Measurements from ENCODE around the gene SIVA1. TPM values are rescaled to one million over a fixed set of nuclear protein-coding genes. Genes with fewer than 3 reads are reported as not detected.

Gene SIVA1
- total RNA-seq, 1 experiment from 2014 or later = 85.8 TPM

DNA sequence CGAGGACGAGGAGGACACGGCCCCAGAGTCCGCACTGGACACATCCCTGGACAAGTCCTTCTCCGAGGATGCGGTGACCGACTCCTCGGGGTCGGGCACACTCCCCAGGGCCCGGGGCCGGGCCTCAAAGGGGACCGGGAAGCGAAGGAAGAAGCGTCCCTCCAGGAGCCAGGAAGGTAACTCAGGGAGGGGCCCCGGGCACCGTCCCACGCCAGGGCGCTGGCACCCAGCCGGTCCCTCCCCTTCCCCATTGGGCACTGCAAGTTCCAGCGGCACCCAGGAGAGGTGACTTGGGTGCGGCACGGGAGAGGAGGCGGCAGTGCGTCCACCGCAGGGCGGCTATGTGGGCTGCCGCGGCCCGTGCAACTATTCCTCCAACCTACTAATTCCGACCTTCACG, 38.3 kb upstream of the SIVA1 start:
- Histone ChIP-seq H3K27me3 (ENCODE audit: insufficient read depth, low read depth) (no peaks in the 10 kb centered on the region), H3K4me1 (replicated peaks; ENCODE audit: insufficient read depth) (no peaks in the 10 kb centered on the region), H3K27ac (no peak overlapping the region), H2AFZ (no peak overlapping the region), H3K9me3 (ENCODE audit: insufficient read depth, low read depth) (no peaks in the 10 kb centered on the region), H4K20me1 (ENCODE audit: insufficient read depth) (no peaks in the 10 kb centered on the region), H3K9me2 (ENCODE audit: insufficient read depth) (no peaks in the 10 kb centered on the region), H3K79me2 (ENCODE audit: low read depth) (no peaks in the 10 kb centered on the region), H3K36me3 (ENCODE audit: low read depth) (no peaks in the 10 kb centered on the region), H3K4me2 (no peak overlapping the region), H3F3A (ENCODE audit: insufficient read depth, low read depth) (peaks cover under 1% of the 10 kb centered on the region; the same call in 1 of the 2 replicates), H3K4me3 (no peak overlapping the region)
- no peak for DNase-seq
- no TSS peak for BruUV-seq (replicated peaks)
- intact Hi-C loops (cut with micrococcal nuclease; ENCODE audit: unreplicated experiment) = no loop called here
- ChIA-PET CTCF (interaction anchor here (0.6 kb wide), 1 partner anchor 37 kb away, joined by 3 read pairs; no protein-coding TSS in a partner anchor), POLR2A (ENCODE audit: unreplicated experiment) (no interaction called here)
- TF ChIP-seq, protein P1, sequence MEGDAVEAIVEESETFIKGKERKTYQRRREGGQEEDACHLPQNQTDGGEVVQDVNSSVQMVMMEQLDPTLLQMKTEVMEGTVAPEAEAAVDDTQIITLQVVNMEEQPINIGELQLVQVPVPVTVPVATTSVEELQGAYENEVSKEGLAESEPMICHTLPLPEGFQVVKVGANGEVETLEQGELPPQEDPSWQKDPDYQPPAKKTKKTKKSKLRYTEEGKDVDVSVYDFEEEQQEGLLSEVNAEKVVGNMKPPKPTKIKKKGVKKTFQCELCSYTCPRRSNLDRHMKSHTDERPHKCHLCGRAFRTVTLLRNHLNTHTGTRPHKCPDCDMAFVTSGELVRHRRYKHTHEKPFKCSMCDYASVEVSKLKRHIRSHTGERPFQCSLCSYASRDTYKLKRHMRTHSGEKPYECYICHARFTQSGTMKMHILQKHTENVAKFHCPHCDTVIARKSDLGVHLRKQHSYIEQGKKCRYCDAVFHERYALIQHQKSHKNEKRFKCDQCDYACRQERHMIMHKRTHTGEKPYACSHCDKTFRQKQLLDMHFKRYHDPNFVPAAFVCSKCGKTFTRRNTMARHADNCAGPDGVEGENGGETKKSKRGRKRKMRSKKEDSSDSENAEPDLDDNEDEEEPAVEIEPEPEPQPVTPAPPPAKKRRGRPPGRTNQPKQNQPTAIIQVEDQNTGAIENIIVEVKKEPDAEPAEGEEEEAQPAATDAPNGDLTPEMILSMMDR (conservative IDR thresholded peaks at IDR 0.05) = no peak
- no peak for TF ChIP-seq EZH2 (IDR thresholded peaks at IDR 0.05; ENCODE audit: low read depth)

DNA sequence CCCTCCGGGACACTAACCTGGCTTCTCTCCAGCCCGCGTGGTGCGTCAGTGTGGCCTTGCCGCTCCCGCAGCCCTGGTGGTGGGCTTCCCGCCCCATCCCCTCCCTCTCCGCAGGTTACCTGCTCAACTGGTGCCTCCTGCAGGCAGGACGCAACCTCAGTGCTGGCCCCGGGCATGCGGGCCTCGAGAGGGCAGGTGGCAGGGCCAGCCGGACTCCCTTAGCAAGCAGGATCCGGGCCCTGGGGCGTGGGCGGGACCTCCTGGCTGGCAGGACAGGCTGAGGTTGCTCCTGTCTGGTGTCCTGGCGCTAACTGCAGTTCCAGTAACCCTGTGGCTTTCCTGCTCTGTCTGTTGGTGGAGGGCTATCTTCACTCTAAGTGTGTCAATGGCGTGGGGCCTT, 37.5 kb upstream of the SIVA1 start:
- no peaks in the 10 kb centered on the region for H3K27me3 ChIP-seq (ENCODE audit: insufficient read depth, low read depth)
- DNase-seq = peak in 1 of 2 experiments; percentile 34
- no peaks in the 10 kb centered on the region for H3K79me2 ChIP-seq (ENCODE audit: low read depth)
- no peaks in the 10 kb centered on the region for H4K20me1 ChIP-seq (ENCODE audit: insufficient read depth)
- H3F3A ChIP-seq (ENCODE audit: insufficient read depth, low read depth) = peaks cover 4% of the 10 kb centered on the region; the same call in 1 of the 2 replicates
- H3K36me3 ChIP-seq (ENCODE audit: low read depth) = no peaks in the 10 kb centered on the region
- no peaks in the 10 kb centered on the region for H3K4me1 ChIP-seq (replicated peaks; ENCODE audit: insufficient read depth)
- H3K27ac ChIP-seq = no peak overlapping the region
- CTCF ChIA-PET = interaction anchor here (0.6 kb wide), 1 partner anchor 38 kb away, joined by 3 read pairs; no protein-coding TSS in a partner anchor
- POLR2A ChIA-PET (ENCODE audit: unreplicated experiment) = no interaction called here
- H3K4me2 ChIP-seq = no peak overlapping the region
- no TSS peak for BruUV-seq (replicated peaks)
- no peak overlapping the region for H3K4me3 ChIP-seq
- no peaks in the 10 kb centered on the region for H3K9me2 ChIP-seq (ENCODE audit: insufficient read depth)
- TF ChIP-seq EZH2 (IDR thresholded peaks at IDR 0.05; ENCODE audit: low read depth) = no peak
- TF ChIP-seq, protein P1 (conservative IDR thresholded peaks at IDR 0.05) = no peak
- intact Hi-C loops (cut with micrococcal nuclease; ENCODE audit: unreplicated experiment) = no loop called here
- no peaks in the 10 kb centered on the region for H3K9me3 ChIP-seq (ENCODE audit: insufficient read depth, low read depth)
- H2AFZ ChIP-seq = no peak overlapping the region

DNA sequence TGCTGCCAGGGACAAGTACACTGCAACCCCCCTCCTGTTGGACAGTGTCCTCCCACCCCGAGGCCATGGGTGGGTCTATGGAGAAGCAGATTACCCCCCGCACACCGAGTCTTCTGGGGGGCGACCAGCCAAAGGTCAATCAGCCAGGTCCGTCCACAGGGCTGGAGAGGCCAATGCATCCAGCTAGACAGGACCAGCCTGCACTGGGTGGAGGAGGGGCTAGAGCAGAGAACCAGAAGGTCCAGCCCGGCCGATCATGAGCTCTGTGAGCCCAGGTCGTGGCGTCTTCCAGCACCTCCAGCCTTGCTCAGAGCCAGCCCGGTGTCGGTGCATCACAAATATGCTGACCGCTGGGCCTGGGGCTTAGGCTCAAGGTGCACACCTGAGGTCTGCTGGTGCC, 37.1 kb upstream of the SIVA1 start:
- H3F3A ChIP-seq (ENCODE audit: insufficient read depth, low read depth) = peaks cover 4% of the 10 kb centered on the region; the same call in 1 of the 2 replicates
- no peak for DNase-seq
- H4K20me1 ChIP-seq (ENCODE audit: insufficient read depth) = no peaks in the 10 kb centered on the region
- no peak overlapping the region for H3K4me2 ChIP-seq
- BruUV-seq (replicated peaks) = no TSS peak
- intact Hi-C loops (cut with micrococcal nuclease; ENCODE audit: unreplicated experiment) = no loop called here
- no peaks in the 10 kb centered on the region for H3K9me2 ChIP-seq (ENCODE audit: insufficient read depth)
- no peak for TF ChIP-seq EZH2 (IDR thresholded peaks at IDR 0.05; ENCODE audit: low read depth)
- TF ChIP-seq, protein P1 (conservative IDR thresholded peaks at IDR 0.05) = no peak
- H3K4me1 ChIP-seq (replicated peaks; ENCODE audit: insufficient read depth) = no peaks in the 10 kb centered on the region
- H3K36me3 ChIP-seq (ENCODE audit: low read depth) = no peaks in the 10 kb centered on the region
- H3K27me3 ChIP-seq (ENCODE audit: insufficient read depth, low read depth) = no peaks in the 10 kb centered on the region
- CTCF ChIA-PET = no interaction called here
- no peaks in the 10 kb centered on the region for H3K79me2 ChIP-seq (ENCODE audit: low read depth)
- no peak overlapping the region for H3K27ac ChIP-seq
- H3K4me3 ChIP-seq = no peak overlapping the region
- POLR2A ChIA-PET (ENCODE audit: unreplicated experiment) = no interaction called here
- no peak overlapping the region for H2AFZ ChIP-seq
- H3K9me3 ChIP-seq (ENCODE audit: insufficient read depth, low read depth) = no peaks in the 10 kb centered on the region
